C4-2B (cell line): Measurements from ENCODE around the gene FOXJ2.

ENCODE experiments used
- ZFX ChIP-seq: fragments of 450-650 bp; IDR thresholded peaks from 2 replicates; pipeline ENCODE4 v1.6.1; 2017
- TF ChIP-seq, protein P1 (sequence below): fragments of 450-650 bp; conservative IDR thresholded peaks from 2 replicates; pipeline ENCODE4 v1.5.1; 2017; ENCODE audit warnings: mild to moderate bottlenecking

DNA sequence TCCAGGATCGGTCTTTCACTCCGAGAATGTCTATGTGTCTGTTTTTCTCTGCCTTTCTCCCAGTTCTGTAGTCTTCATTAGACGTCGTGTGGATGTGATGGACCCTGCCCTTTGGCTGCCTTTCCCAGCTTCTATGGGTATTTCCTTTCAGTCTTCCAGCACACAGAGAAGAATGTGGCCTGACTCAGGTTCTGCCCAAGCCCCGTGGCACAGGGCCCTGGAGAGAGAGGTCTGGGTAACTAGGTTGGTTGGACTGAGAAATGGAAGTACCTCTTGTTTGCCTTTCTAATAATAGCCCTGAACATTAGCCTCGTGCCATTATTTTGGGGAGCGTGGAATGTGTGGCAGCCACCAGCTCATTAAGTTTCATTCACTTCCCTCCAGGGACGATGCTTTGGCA, 3.8 kb downstream of the FOXJ2 start:
- TF ChIP-seq, protein P1, sequence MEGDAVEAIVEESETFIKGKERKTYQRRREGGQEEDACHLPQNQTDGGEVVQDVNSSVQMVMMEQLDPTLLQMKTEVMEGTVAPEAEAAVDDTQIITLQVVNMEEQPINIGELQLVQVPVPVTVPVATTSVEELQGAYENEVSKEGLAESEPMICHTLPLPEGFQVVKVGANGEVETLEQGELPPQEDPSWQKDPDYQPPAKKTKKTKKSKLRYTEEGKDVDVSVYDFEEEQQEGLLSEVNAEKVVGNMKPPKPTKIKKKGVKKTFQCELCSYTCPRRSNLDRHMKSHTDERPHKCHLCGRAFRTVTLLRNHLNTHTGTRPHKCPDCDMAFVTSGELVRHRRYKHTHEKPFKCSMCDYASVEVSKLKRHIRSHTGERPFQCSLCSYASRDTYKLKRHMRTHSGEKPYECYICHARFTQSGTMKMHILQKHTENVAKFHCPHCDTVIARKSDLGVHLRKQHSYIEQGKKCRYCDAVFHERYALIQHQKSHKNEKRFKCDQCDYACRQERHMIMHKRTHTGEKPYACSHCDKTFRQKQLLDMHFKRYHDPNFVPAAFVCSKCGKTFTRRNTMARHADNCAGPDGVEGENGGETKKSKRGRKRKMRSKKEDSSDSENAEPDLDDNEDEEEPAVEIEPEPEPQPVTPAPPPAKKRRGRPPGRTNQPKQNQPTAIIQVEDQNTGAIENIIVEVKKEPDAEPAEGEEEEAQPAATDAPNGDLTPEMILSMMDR: no peak
- TF ChIP-seq ZFX: no peak
